ENCODE measurements around the gene TRIM29.

DNA sequence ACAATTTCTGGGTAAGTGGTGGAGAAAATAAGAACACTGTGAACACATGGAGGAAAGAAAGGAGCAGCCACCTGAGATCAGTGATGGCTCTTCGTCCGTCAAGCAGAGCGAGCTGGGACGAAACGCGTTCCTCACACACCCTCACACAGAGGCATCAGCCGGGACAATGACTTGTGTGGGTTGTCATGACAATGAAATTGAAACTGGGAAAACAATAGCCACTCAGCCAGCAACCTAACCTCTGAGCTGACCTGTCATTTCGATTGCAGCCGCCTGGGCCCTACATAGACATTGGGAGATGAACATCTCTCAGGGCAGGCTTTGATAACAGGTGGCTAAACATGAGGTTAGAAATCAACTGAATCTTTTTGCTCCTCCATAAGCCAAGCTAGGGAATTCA lies 51.3 kb downstream of the TRIM29 start:
- TF ChIP-seq, protein P1, sequence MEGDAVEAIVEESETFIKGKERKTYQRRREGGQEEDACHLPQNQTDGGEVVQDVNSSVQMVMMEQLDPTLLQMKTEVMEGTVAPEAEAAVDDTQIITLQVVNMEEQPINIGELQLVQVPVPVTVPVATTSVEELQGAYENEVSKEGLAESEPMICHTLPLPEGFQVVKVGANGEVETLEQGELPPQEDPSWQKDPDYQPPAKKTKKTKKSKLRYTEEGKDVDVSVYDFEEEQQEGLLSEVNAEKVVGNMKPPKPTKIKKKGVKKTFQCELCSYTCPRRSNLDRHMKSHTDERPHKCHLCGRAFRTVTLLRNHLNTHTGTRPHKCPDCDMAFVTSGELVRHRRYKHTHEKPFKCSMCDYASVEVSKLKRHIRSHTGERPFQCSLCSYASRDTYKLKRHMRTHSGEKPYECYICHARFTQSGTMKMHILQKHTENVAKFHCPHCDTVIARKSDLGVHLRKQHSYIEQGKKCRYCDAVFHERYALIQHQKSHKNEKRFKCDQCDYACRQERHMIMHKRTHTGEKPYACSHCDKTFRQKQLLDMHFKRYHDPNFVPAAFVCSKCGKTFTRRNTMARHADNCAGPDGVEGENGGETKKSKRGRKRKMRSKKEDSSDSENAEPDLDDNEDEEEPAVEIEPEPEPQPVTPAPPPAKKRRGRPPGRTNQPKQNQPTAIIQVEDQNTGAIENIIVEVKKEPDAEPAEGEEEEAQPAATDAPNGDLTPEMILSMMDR (conservative IDR thresholded peaks at IDR 0.05 in 1 of 2, IDR thresholded peaks at IDR 0.05 in 1 of 2; ENCODE audit: low read depth in 1 of 2, low read length in 2 of 2), result no peak
- TF ChIP-seq EZH2 (IDR thresholded peaks at IDR 0.05; ENCODE audit: low read length, missing control alignments), result no peak
